Astrocyte (in vitro differentiated cells and primary cell): ENCODE measurements around the gene ZNF618. TPM values are rescaled to one million over a fixed set of nuclear protein-coding genes. Genes with fewer than 3 reads are reported as not detected.
A peak's percentile ranks its signal among the peaks of the same experiment; 100 is the strongest.

Experiments used
- DNase-seq: peaks from one replicate; pipeline ENCODE4 v3.0.0-alpha.2; 2010; ENCODE audit warnings: low read depth
- FAIRE-seq: peaks from 2 replicates; lab custom pipeline; 2011; peaks lifted over from hg19 to GRCh38; lab: Jason Lieb, UNC
- H2AFZ ChIP-seq: 2 replicates; pipeline ENCODE4 v1.6.0; 2012; ENCODE audit warnings: low read depth, low read length, inconsistent platforms
- H3K27ac ChIP-seq: 2 replicates; pipeline ENCODE4 v1.5.1; 2011; ENCODE audit warnings: low read depth, low read length, inconsistent platforms
- H3K27me3 ChIP-seq: 2 replicates; pipeline ENCODE4 v1.6.0; 2011; ENCODE audit warnings: low read length, inconsistent platforms; ENCODE audit not compliant: insufficient read depth
- H3K36me3 ChIP-seq: 2 replicates; pipeline ENCODE4 v1.5.1; 2011; ENCODE audit warnings: low read length, inconsistent platforms; ENCODE audit not compliant: insufficient read depth
- H3K4me1 ChIP-seq: 2 replicates; pipeline ENCODE4 v1.5.1; 2011; ENCODE audit warnings: low read length, inconsistent platforms; ENCODE audit not compliant: insufficient read depth
- H3K4me2 ChIP-seq: 2 replicates; pipeline ENCODE4 v1.6.0; 2012; ENCODE audit warnings: low read length, inconsistent platforms
- H3K4me3 ChIP-seq: 2 replicates; pipeline ENCODE4 v1.5.1; 2011; ENCODE audit warnings: low read depth, mild to moderate bottlenecking, low read length, inconsistent platforms; ENCODE audit not compliant: insufficient read depth
- H3K79me2 ChIP-seq: 2 replicates; pipeline ENCODE4 v1.6.0; 2012; ENCODE audit warnings: mild to moderate bottlenecking, low read length, inconsistent platforms; ENCODE audit not compliant: insufficient read depth
- H3K9ac ChIP-seq: 2 replicates; pipeline ENCODE4 v1.6.0; 2012; ENCODE audit warnings: mild to moderate bottlenecking, low read length, inconsistent platforms
- H3K9me3 ChIP-seq: 2 replicates; pipeline ENCODE4 v1.5.1; 2012; ENCODE audit warnings: low read depth, mild to moderate bottlenecking, low read length, inconsistent platforms; ENCODE audit not compliant: insufficient read depth
- H4K20me1 ChIP-seq: 2 replicates; pipeline ENCODE4 v1.6.0; 2012; ENCODE audit warnings: low read length, inconsistent platforms; ENCODE audit not compliant: insufficient read depth
- H3K27ac Mint-ChIP-seq: one replicate; pipeline ENCODE4 v1.8.0; 2021; ENCODE audit warnings: mild to moderate bottlenecking, mixed read lengths; ENCODE audit not compliant: unreplicated experiment
- H3K27me3 Mint-ChIP-seq: one replicate; pipeline ENCODE4 v1.8.0; 2021; ENCODE audit warnings: low read depth, mixed read lengths; ENCODE audit not compliant: unreplicated experiment
- H3K36me3 Mint-ChIP-seq: one replicate; pipeline ENCODE4 v1.8.0; 2021; ENCODE audit warnings: low read depth, mixed read lengths; ENCODE audit not compliant: unreplicated experiment
- H3K4me1 Mint-ChIP-seq: one replicate; pipeline ENCODE4 v1.8.0; 2021; ENCODE audit warnings: low read depth, mixed read lengths; ENCODE audit not compliant: unreplicated experiment
- H3K4me3 Mint-ChIP-seq: one replicate; pipeline ENCODE4 v1.8.0; 2021; ENCODE audit warnings: mild to moderate bottlenecking, moderate library complexity, mixed read lengths; ENCODE audit not compliant: unreplicated experiment
- H3K9me3 Mint-ChIP-seq: one replicate; pipeline ENCODE4 v1.8.0; 2021; ENCODE audit warnings: mild to moderate bottlenecking, mixed read lengths; ENCODE audit not compliant: unreplicated experiment
- CTCF ChIP-seq: IDR thresholded peaks from 2 replicates; pipeline ENCODE4 v1.5.1; 2011; ENCODE audit warnings: low read depth, mild to moderate bottlenecking, inconsistent platforms, low read length, moderate library complexity; ENCODE audit not compliant: insufficient read depth
- EZH2 ChIP-seq: IDR thresholded peaks from 2 replicates; pipeline ENCODE4 v1.6.1; 2012; ENCODE audit warnings: mild to moderate bottlenecking, low read length, inconsistent platforms; ENCODE audit not compliant: insufficient read depth
- total RNA-seq: library from RNA; stranded (reverse); gene quantifications from 2 replicates; pipeline ENCODE4 v1.2.1, GENCODE V29; 2021

ZNF618 gene
- total RNA-seq, 1 donor from 2014 or later, result 30.1 TPM

DNA sequence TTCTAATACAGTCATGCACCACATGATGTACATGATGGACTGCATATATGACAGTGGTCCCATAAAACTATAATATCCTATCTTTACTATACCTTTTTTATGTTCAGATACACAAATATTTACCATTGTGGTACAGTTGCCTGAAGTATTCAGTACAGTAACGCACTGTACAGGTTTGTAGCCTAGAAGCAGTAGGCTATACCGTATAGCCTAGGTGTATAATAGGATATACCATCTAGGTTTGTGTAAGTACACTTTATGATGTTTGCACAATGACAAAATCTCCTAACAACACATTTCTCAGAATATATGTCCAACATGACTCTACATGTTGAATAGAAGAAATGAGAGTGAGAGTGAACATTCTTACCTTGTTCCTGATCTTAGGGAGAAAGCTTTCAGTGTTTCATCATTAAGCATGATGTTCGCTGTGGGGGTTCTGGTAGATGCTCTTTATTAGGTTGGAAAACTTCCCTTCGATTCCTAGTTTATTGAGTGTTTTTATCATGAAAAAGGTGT, 170.2 kb downstream of the ZNF618 start:
- Mint-ChIP-seq H3K9me3 (no peaks in the 10 kb centered on the region), H3K4me1 (no peaks in the 10 kb centered on the region), H3K27me3 (no peaks in the 10 kb centered on the region), H3K4me3 (no peak overlapping the region), H3K27ac (no peak overlapping the region), H3K36me3 (peaks cover 18% of the 10 kb centered on the region)
- Histone ChIP-seq H3K4me2 (no peak overlapping the region), H3K27ac (no peak overlapping the region), H3K79me2 (no peaks in the 10 kb centered on the region), H4K20me1 (peaks cover 10% of the 10 kb centered on the region), H3K9me3 (no peaks in the 10 kb centered on the region), H3K27me3 (no peaks in the 10 kb centered on the region), H2AFZ (no peak overlapping the region), H3K4me1 (no peaks in the 10 kb centered on the region), H3K4me3 (no peak overlapping the region), H3K36me3 (peaks cover 15% of the 10 kb centered on the region), H3K9ac (no peak overlapping the region)
- TF ChIP-seq EZH2, result no peak
- no peak for TF ChIP-seq CTCF
- FAIRE-seq (no peak), DNase-seq (no peak)

DNA sequence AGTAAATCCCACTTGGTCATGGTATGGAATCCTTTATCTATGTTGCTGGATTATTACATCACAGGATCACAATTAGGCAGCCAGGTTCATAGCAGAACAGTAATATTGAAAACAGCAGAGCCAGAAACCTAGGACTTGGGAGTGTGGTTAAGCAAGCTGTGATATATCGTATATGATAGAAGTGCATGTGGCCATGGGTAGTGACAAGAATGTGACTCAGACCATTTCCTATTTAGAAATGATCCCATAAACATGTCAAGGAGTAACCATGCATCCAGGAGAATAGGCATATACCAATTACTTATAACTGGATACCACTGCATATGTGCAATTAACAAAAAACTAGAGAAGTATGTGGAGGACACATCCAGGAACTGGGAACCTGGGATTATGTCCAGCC, 170.8 kb downstream of the ZNF618 start:
- H3K27ac Mint-ChIP-seq, result no peak overlapping the region
- peaks cover 23% of the 10 kb centered on the region for H3K36me3 Mint-ChIP-seq
- no peak for FAIRE-seq
- H3K4me2 ChIP-seq, result no peak overlapping the region
- no peak overlapping the region for H2AFZ ChIP-seq
- no peaks in the 10 kb centered on the region for H3K79me2 ChIP-seq
- no peaks in the 10 kb centered on the region for H3K4me1 ChIP-seq
- no peak for DNase-seq
- no peak overlapping the region for H3K27ac ChIP-seq
- H4K20me1 ChIP-seq, result peaks cover 10% of the 10 kb centered on the region
- no peak overlapping the region for H3K9ac ChIP-seq
- no peaks in the 10 kb centered on the region for H3K27me3 Mint-ChIP-seq
- H3K9me3 ChIP-seq, result no peaks in the 10 kb centered on the region
- H3K4me3 Mint-ChIP-seq, result no peak overlapping the region
- no peaks in the 10 kb centered on the region for H3K27me3 ChIP-seq
- H3K36me3 ChIP-seq, result peaks cover 17% of the 10 kb centered on the region
- no peaks in the 10 kb centered on the region for H3K9me3 Mint-ChIP-seq
- H3K4me3 ChIP-seq, result no peak overlapping the region
- H3K4me1 Mint-ChIP-seq, result no peaks in the 10 kb centered on the region
- TF ChIP-seq EZH2 (no peak), CTCF (no peak)

DNA sequence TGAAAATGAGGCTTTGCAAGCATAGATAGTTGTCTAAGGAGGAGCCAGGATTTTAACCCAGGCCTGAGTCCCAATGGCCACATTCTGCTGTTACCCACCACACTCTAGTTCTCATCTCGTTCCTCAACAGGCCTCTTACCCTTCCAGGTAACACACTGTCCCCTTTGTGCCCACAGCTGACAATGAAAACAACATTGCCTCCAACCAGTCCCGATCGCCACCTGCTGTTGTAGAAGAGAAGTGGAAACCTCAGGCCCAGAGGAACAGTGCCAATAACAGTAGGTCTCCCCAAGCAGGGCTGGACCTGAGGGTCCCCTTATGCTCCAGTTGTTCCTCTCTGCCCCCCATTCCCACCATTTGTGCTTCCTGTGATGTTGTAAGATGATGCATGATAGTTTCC, 171.6 kb downstream of the ZNF618 start:
- H3K36me3 ChIP-seq, result peaks cover 18% of the 10 kb centered on the region
- no peaks in the 10 kb centered on the region for H3K4me1 Mint-ChIP-seq
- no peak overlapping the region for H2AFZ ChIP-seq
- no peak for DNase-seq
- no peak overlapping the region for H3K27ac Mint-ChIP-seq
- H3K4me1 ChIP-seq, result no peaks in the 10 kb centered on the region
- FAIRE-seq, result no peak
- no peak overlapping the region for H3K9ac ChIP-seq
- H3K4me3 ChIP-seq, result no peak overlapping the region
- H3K4me3 Mint-ChIP-seq, result no peak overlapping the region
- no peaks in the 10 kb centered on the region for H3K9me3 Mint-ChIP-seq
- TF ChIP-seq CTCF (peak; percentile 14), EZH2 (no peak)
- H3K27me3 ChIP-seq, result no peaks in the 10 kb centered on the region
- no peaks in the 10 kb centered on the region for H3K79me2 ChIP-seq
- H3K27ac ChIP-seq, result no peak overlapping the region
- no peaks in the 10 kb centered on the region for H3K9me3 ChIP-seq
- H3K4me2 ChIP-seq, result no peak overlapping the region
- peaks cover 10% of the 10 kb centered on the region for H4K20me1 ChIP-seq
- no peaks in the 10 kb centered on the region for H3K27me3 Mint-ChIP-seq
- peaks cover 28% of the 10 kb centered on the region for H3K36me3 Mint-ChIP-seq
